GM21825 (cell line): ENCODE data around the gene BRD3.

Experiments
- ATAC-seq: cut with Tn5 transposase; IDR thresholded peaks from one replicate; pipeline ENCODE4 v1.9.1; 2021; ENCODE audit warnings: mild to moderate bottlenecking, moderate library complexity; ENCODE audit not compliant: unreplicated experiment

Gene BRD3

DNA sequence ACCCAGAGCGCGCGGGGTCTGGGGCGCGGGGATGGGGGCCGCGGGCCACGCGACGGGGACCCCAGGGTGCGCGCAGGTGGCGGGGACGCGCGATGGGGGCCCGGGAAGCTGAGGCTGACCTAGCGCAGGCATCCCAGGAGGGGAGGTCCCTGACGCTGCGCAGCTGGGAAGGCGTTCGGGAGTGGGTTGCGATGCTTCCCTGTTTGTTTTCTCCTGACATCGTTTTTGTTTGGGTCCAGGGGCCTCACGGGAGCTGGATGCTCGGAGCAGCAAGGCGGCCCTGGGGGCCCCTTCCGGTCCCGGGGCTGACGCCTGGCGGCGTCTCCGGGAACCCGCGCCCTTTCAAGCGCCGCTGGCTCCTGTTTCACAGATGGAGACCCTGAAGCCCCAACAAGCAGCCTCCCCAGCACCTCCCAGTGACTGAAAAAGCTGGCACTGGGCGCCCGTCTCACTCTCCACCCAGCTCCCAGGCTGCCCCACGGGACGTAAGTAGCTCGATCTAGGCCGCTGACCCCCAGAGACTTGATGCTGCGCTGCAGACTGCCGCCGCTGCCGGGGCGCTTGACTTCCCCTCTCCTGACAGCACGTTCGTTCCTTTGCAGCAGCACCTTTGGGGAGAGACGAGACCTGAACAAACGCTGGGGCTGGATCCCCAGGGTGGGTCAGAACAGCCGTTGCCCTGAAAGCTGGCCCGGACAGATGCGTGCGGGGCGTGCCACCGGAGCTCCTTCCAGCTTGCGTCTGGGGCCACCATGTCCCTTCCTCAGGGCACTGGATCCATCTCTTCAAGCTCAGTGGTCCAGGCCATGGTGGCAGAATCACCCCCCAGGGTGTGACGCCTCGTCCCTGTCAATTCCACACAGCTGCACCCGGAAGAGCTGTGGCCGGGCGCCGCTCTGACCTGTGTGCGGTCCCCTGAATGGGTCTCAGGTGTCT, 42.0 kb downstream of the BRD3 start:
- peak; percentile 35 for ATAC-seq

GRCh38 chr9:134024828-134025605, 42.8 kb downstream of the BRD3 start, which contains the start of gene BRD3OS:
Gene BRD3OS (plus strand): TSS chr9:134025481. CDS start chr9:134026748, 1,267 bp downstream.
- ATAC-seq: peak; percentile 70

GRCh38 chr9:134024214-134024792, 43.5 kb downstream of the BRD3 start:
- no peak for ATAC-seq

- ATAC-seq: no peak
Measured at GRCh38 chr9:134014946-134015345, 52.9 kb downstream of the BRD3 start.

- ATAC-seq: no peak
Measured at GRCh38 chr9:134011401-134011800, 56.4 kb downstream of the BRD3 start.

DNA sequence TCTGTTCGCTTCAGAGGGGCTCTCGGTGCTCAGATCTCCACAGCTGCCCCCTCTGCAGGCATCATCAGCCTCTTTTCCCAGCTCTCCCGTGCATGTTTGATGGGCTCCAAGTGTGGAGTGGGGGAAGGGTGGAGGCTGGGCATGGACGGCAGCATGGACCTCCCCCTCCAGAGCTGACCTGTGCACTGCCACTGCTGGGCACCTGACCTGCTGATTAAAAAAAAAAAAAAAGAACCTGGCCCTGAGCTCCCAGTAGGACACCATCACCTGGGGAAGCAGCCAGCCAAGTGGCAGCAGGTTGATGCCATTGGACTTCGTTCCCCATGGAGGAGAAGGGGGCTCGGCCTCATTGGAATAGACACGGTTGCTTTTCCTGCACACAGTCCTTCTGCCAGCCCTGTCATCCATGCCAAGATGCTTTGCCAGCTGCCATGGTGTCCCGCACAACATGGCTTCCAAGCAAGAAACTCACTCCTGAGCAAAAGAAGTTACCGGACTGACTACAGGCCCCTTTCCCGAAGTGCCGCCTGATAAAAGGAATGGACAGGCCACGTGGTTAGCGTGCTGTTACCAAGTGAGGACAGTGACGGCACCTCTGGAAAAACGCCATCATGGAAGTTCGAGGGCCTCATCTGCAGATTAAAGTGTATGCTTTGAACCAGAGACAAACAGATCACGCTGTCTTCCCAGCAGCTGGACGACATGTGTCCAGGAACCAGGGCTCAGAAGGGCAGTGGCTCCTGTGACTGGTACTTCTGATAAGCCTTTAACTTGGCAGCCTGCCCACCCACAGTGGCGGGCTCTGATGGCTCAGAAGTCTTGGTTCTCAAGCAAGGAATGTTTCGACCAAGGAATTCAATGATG, 57.3 kb downstream of the BRD3 start:
- no peak for ATAC-seq

DNA sequence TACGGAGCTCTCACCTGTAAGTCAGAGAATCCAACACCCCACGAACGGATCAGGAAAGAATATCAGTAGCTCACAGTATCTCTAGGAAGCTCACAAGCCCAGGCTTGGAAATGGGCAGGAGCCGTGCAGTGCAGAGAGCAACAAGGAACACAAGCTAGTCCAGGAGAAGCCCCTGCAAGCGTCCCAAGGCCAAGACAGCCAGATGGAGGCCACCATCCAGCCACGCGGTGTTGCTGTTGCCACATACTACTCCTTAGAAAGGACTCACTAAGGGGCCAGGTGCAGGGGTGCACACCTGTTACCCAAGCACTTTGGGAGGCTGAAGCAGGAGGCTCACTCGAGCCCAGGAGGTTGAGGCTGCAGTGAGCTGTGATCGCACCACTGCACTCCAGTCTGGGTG, 60.3 kb downstream of the BRD3 start:
- no peak for ATAC-seq

DNA sequence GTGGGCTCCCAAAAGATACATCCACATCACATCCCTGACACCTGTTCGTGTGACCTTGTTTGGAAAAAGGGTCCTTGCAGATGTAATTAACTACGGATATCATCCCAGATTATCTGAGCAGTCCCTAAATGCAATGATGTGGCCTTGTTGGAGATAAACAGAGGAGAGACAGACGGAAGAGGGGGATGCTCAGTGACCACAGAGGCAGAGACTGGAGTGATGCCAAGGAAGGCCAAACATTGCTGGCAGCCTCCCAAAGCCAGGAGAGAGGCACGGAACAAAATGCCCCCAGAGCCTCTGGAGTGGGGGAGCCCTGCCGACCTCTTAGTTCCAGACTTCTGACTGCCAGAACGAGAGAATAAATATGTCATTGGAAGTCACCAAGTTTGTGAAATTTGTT, 60.7 kb downstream of the BRD3 start:
- no peak for ATAC-seq

GRCh38 chr9:134005381-134005780, 62.4 kb downstream of the BRD3 start:
- ATAC-seq: no peak

GRCh38 chr9:134004881-134005280, 62.9 kb downstream of the BRD3 start:
- ATAC-seq: no peak

DNA sequence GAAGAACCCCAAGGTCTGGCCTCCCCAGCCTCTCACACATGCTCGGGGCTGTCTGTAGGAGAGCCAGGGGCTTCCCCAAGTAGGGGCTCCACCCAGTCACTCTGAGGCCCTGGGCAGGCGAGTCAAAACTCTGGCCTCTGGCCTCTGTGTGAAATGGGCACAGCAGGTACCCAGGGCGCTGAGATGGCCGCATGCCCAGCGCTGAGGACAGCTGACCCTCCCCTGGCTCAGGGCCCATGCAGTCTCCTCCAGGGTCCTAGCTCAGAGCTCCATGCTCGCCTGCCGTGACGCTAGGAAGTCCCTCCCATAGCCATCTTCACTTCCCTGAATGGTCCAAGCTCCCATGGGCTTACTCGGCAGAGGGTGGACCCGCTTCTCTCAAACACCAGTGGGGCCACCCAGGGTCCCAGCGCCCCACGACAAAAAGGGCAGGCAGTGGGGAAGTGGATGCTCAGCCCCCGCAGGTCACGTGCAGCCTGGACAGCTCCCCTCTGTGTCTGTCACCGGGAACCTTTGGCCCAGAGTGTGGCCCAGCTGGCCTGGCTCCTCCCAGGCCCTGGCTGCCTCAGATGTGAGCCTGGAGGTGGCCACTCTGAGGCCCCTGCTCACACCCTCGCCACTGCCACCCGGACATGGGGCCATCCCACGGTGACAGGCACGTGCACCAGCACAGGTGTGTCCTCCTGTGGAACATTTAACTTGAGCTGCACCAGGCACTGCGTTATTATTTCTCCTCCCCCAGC, 63.5 kb downstream of the BRD3 start:
- ATAC-seq: no peak

- ATAC-seq: no peak
Measured at GRCh38 chr9:134003237-134003636, 64.6 kb downstream of the BRD3 start.

GRCh38 chr9:134002796-134003195, 65.0 kb downstream of the BRD3 start:
- no peak for ATAC-seq

DNA sequence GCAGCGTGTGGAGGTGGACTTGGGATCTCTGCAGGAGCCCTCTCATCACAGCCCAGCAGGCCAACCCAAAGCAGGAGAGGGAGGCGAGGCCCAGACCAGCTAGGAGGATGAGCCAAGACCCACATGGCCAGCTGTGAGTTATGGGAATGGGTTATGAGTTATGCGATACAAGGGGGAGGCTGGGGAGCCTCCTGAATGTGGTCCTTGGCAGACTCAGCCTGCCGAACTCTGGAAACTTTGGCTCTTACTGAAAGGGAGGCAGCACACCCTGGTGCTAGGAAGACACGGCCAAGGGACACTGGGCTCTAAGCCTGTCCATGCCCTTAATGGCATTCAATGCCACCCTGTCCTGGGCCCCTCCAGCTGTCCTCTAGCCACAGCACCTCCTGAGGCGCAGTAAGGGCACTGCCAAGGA, 68.0 kb downstream of the BRD3 start:
- no peak for ATAC-seq

- ATAC-seq: no peak
Measured at GRCh38 chr9:133998915-133999595, 68.8 kb downstream of the BRD3 start.

GRCh38 chr9:133997584-133997983, 70.2 kb downstream of the BRD3 start:
- ATAC-seq: no peak

DNA sequence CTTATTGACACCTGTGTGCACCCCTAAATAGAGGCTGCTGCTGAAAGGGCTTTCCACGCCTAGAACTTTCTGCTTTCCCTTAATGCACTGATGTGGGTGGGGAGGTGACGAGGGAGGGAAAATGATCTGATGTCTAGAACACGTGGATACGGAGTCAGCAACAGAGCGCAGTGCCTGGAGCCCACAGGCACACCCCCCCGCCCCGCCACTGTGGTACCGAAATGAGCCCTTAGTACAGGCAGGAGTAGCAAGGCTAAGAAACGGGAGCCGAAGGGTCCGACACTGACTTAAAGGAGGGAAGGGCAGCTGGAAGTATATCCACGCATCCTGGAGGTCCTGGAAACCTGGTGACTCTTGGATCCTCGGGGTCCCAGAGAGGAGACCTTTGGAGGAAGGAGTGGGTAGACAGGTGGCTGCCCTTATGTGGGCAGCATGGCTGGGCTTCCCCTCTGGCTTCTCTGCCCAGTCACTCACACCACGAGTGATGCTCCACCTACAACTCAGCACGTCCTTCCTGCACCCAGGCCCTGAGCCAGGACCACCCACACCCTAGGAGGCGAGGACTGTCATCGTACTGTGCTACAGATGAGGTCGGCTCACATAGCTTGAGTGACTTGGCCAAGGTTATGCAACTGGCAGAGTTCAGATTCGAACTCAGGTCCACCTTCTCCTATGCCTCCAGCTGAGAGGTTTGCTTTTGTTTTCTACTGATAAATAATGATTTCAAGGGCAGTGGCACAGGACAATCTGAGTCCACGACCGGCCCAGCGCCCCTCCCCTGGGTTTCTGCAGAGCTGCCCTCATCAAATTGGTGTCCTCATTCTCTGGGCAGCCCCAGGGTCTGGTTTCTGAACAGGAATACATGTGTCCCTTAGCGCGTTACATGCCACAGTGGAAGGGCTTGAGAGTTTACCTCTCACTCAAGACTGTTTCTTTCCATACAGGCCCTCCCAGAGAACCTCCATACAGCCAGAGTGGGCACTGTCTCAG, 71.0 kb downstream of the BRD3 start:
- no peak for ATAC-seq
